Hippocampal formation (tissue), 2 donors: Measurements from ENCODE around the gene FIBCD1.
"Not testable (repeated sequence)": the region's sequence is repeated elsewhere in the genome, so short reads cannot be mapped to it uniquely, and the experiment has no call there.

Experiments used
- DNase-seq, 2 donors: peaks; one replicate each; lab custom pipeline; 2025; lab: John Stamatoyannopoulos, UW

FIBCD1 gene

GRCh38 chr9:130954925-130955324 is 15.9 kb upstream of the FIBCD1 start:
- DNase-seq: not testable (repeated sequence)

- DNase-seq: no peak
Observed at GRCh38 chr9:130954317-130954716, 15.3 kb upstream of the FIBCD1 start.

GRCh38 chr9:130952065-130952762 is 13.2 kb upstream of the FIBCD1 start:
- DNase-seq: no peak

GRCh38 chr9:130950039-130950311 is 10.9 kb upstream of the FIBCD1 start:
- no peak for DNase-seq

GRCh38 chr9:130949188-130950038 is 10.4 kb upstream of the FIBCD1 start:
- DNase-seq: no peak

- no peak for DNase-seq
Observed at GRCh38 chr9:130948266-130948665, 9.2 kb upstream of the FIBCD1 start.

- no peak for DNase-seq
Observed at GRCh38 chr9:130947618-130948140, 8.6 kb upstream of the FIBCD1 start.

GRCh38 chr9:130946766-130947617 is 7.9 kb upstream of the FIBCD1 start:
- no peak for DNase-seq

- DNase-seq: no peak
Observed at GRCh38 chr9:130945173-130945572, 6.1 kb upstream of the FIBCD1 start.

GRCh38 chr9:130944510-130945058 is 5.5 kb upstream of the FIBCD1 start:
- no peak for DNase-seq

GRCh38 chr9:130943777-130944176 is 4.7 kb upstream of the FIBCD1 start:
- no peak for DNase-seq

- DNase-seq: no peak
Observed at GRCh38 chr9:130943221-130943620, 4.2 kb upstream of the FIBCD1 start.

- no peak for DNase-seq
Observed at GRCh38 chr9:130942679-130943078, 3.6 kb upstream of the FIBCD1 start.

GRCh38 chr9:130942084-130942483 is 3.0 kb upstream of the FIBCD1 start:
- DNase-seq: no peak

GRCh38 chr9:130940693-130941576 is 1.9 kb upstream of the FIBCD1 start:
- peak in 1 of 2 donors; percentile 42 for DNase-seq

GRCh38 chr9:130940027-130940549 is 1.0 kb upstream of the FIBCD1 start:
- no peak for DNase-seq

GRCh38 chr9:130939405-130940026 is 469 bp upstream of the FIBCD1 start:
- no peak for DNase-seq

- no peak for DNase-seq
Observed at GRCh38 chr9:130938184-130938651, 829 bp downstream of the FIBCD1 start.

- no peak for DNase-seq
Observed at GRCh38 chr9:130937146-130938076, 1.6 kb downstream of the FIBCD1 start.
